ENCODE data around the gene FBN1.

The FBN1 gene

GRCh38 chr15:48388910-48389309 lies 256.6 kb downstream of the FBN1 start:
- no peak for DNase-seq

GRCh38 chr15:48388016-48388851 lies 257.3 kb downstream of the FBN1 start:
- DNase-seq, result no peak

- no peak for DNase-seq
Measured at GRCh38 chr15:48385031-48385830, 260.3 kb downstream of the FBN1 start.

- no peak for DNase-seq
Measured at GRCh38 chr15:48384616-48385015, 260.9 kb downstream of the FBN1 start.

GRCh38 chr15:48383031-48383430 lies 262.5 kb downstream of the FBN1 start:
- no peak for DNase-seq

- DNase-seq, result no peak
Measured at GRCh38 chr15:48381861-48382260, 263.6 kb downstream of the FBN1 start.

GRCh38 chr15:48380198-48380597 lies 265.3 kb downstream of the FBN1 start:
- no peak for DNase-seq

- DNase-seq, result no peak
Measured at GRCh38 chr15:48375767-48376166, 269.7 kb downstream of the FBN1 start.

- no peak for DNase-seq
Measured at GRCh38 chr15:48374472-48374871, 271.0 kb downstream of the FBN1 start.

GRCh38 chr15:48373821-48374451 lies 271.6 kb downstream of the FBN1 start:
- DNase-seq, result no peak

- no peak for DNase-seq
Measured at GRCh38 chr15:48371961-48372360, 273.5 kb downstream of the FBN1 start.

- no peak for DNase-seq
Measured at GRCh38 chr15:48371550-48371949, 274.0 kb downstream of the FBN1 start.

GRCh38 chr15:48370460-48370859 lies 275.0 kb downstream of the FBN1 start:
- no peak for DNase-seq

GRCh38 chr15:48367483-48367882 lies 278.0 kb downstream of the FBN1 start:
- no peak for DNase-seq

- DNase-seq, result no peak
Measured at GRCh38 chr15:48366584-48367312, 278.8 kb downstream of the FBN1 start.

- DNase-seq, result no peak
Measured at GRCh38 chr15:48365575-48365974, 279.9 kb downstream of the FBN1 start.

- no peak for DNase-seq
Measured at GRCh38 chr15:48363474-48363873, 282.0 kb downstream of the FBN1 start.

- DNase-seq, result no peak
Measured at GRCh38 chr15:48361685-48362084, 283.8 kb downstream of the FBN1 start.

- no peak for DNase-seq
Measured at GRCh38 chr15:48360841-48361240, 284.7 kb downstream of the FBN1 start.
